Hepatocyte (in vitro differentiated cells): ENCODE data around the gene OSBPL7.

Experiments used
- EZH2phosphoT487 ChIP-seq: fragments of 200-600 bp; sonication (generic); IDR thresholded peaks from one replicate; pipeline ENCODE4 v1.6.1; 2018; ENCODE audit warnings: antibody characterized with exemption, mild to moderate bottlenecking, low read depth, moderate library complexity; ENCODE audit not compliant: unreplicated experiment, severe bottlenecking
- TF ChIP-seq, protein P1 (sequence below): fragments of 200-600 bp; sonication (generic); IDR thresholded peaks from 2 replicates; pipeline ENCODE4 v1.5.1; 2016; ENCODE audit warnings: antibody characterized with exemption, mild to moderate bottlenecking; ENCODE audit not compliant: poor library complexity

DNA sequence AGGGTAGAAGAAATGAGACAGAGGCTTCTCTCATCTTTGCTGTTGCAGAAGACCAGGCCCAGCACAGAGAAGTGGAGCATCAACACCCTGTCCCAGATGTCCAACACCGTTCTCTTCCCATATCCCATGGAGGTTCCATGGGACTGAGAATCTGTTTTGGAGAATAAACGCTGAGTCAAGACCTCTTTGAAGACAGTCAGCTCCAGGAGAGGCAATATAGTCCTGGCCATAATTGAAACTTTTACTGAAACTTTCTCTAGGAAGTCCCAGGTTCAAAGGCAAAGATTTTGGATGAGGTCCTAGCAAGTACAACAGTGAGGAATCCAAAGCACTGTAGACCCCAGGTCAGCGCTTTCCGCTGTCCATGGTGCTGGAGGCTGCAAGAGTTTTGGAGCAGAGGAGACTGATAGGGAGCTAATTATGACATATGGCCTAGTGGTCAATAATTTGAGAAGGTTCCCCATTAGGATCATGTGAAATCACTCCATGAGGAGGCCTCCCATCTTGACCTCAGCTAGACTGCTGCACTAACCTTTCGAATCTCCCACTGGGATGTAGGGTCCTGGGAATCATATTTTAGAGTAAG is 36.0 kb downstream of the OSBPL7 start:
- TF ChIP-seq, protein P1, sequence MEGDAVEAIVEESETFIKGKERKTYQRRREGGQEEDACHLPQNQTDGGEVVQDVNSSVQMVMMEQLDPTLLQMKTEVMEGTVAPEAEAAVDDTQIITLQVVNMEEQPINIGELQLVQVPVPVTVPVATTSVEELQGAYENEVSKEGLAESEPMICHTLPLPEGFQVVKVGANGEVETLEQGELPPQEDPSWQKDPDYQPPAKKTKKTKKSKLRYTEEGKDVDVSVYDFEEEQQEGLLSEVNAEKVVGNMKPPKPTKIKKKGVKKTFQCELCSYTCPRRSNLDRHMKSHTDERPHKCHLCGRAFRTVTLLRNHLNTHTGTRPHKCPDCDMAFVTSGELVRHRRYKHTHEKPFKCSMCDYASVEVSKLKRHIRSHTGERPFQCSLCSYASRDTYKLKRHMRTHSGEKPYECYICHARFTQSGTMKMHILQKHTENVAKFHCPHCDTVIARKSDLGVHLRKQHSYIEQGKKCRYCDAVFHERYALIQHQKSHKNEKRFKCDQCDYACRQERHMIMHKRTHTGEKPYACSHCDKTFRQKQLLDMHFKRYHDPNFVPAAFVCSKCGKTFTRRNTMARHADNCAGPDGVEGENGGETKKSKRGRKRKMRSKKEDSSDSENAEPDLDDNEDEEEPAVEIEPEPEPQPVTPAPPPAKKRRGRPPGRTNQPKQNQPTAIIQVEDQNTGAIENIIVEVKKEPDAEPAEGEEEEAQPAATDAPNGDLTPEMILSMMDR: no peak
- no peak for TF ChIP-seq EZH2phosphoT487
